Caco-2 (cell line): Measurements from ENCODE around the gene SLC7A14. TPM values are rescaled to one million over a fixed set of nuclear protein-coding genes. Genes with fewer than 3 reads are reported as not detected.

ENCODE experiments used
- BruUV-seq: library from RNA; stranded (reverse); fragments of 400-500 nt; replicated peaks from 2 replicates; lab custom pipeline; 2021; lab: Mats Ljungman, UMichigan
- CTCF ChIA-PET: fragments of 300-600 bp; sonication (Branson Sonifier 250); formaldehyde crosslinking; loops from one replicate; lab custom pipeline; 2022; ENCODE audit warnings: antibody characterized with exemption; lab: Charles Lee
- POLR2A ChIA-PET: fragments of 300-600 bp; sonication (Branson Sonifier 250); formaldehyde crosslinking; loops from one replicate; lab custom pipeline; 2022; ENCODE audit warnings: antibody characterized with exemption; lab: Charles Lee
- DNase-seq, 2 experiments: peaks; one replicate each; pipeline versions ENCODE4 v3.0.0 to v3.0.0-alpha.2; 2020 to 2022
- H3K27me3 ChIP-seq: replicated peaks from 2 replicates; pipeline ENCODE4 v1.6.0; 2011; ENCODE audit warnings: low read length; ENCODE audit not compliant: control insufficient read depth, insufficient read depth
- H3K36me3 ChIP-seq: 2 replicates; pipeline ENCODE4 v1.5.1; 2011; ENCODE audit warnings: low read length; ENCODE audit not compliant: control insufficient read depth, insufficient read depth
- H3K4me1 ChIP-seq: fragments of 250-450 bp; sonication (Bioruptor Pico); 2 replicates; pipeline ENCODE4 v1.5.1; 2020; ENCODE audit warnings: mild to moderate bottlenecking
- H3K4me3 ChIP-seq: 2 replicates; pipeline ENCODE4 v1.5.1; 2011; ENCODE audit warnings: low read depth, mild to moderate bottlenecking, control low read depth, low read length
- H3K9me3 ChIP-seq: fragments of 250-450 bp; sonication (Bioruptor Pico); 2 replicates; pipeline ENCODE4 v1.5.1; 2020; ENCODE audit warnings: mild to moderate bottlenecking, moderate library complexity
- H3K27ac Mint-ChIP-seq: one replicate; pipeline ENCODE4 v1.8.0; 2022; ENCODE audit warnings: mixed read lengths; ENCODE audit not compliant: unreplicated experiment
- H3K27me3 Mint-ChIP-seq: one replicate; pipeline ENCODE4 v1.8.0; 2022; ENCODE audit warnings: mixed read lengths; ENCODE audit not compliant: insufficient read depth, unreplicated experiment
- H3K36me3 Mint-ChIP-seq: one replicate; pipeline ENCODE4 v1.8.0; 2022; ENCODE audit warnings: mild to moderate bottlenecking, mixed read lengths; ENCODE audit not compliant: insufficient read depth, unreplicated experiment
- H3K4me1 Mint-ChIP-seq: one replicate; pipeline ENCODE4 v1.8.0; 2022; ENCODE audit warnings: low read depth, mixed read lengths; ENCODE audit not compliant: unreplicated experiment
- H3K4me3 Mint-ChIP-seq: one replicate; pipeline ENCODE4 v1.8.0; 2022; ENCODE audit warnings: mild to moderate bottlenecking, moderate library complexity, mixed read lengths; ENCODE audit not compliant: unreplicated experiment
- H3K9me3 Mint-ChIP-seq: one replicate; pipeline ENCODE4 v1.8.0; 2022; ENCODE audit warnings: mixed read lengths; ENCODE audit not compliant: unreplicated experiment
- CTCF ChIP-seq, 2 experiments: fragments of 200-600 bp in 1 of 2; IDR thresholded peaks; 1 replicate in 1 of 2; 2 replicates in 1 of 2; pipeline versions ENCODE4 v1.5.1 to v1.8.0; 2011 to 2022; ENCODE audit warnings: antibody characterized with exemption in 1 of 2, control low read depth in 1 of 2, inconsistent platforms in 1 of 2, low read depth in 1 of 2, low read length in 1 of 2, mild to moderate bottlenecking in 1 of 2, moderate library complexity in 1 of 2; ENCODE audit not compliant: insufficient read depth in 1 of 2, severe bottlenecking in 1 of 2, unreplicated experiment in 1 of 2
- intact Hi-C: fragments of 100-400 bp; cut with micrococcal nuclease; formaldehyde crosslinking; loops from one replicate; pipeline ENCODE4 v1.10.0; 2022; ENCODE audit not compliant: unreplicated experiment
- total RNA-seq: library from RNA; stranded (reverse); gene quantifications from 2 replicates; pipeline ENCODE4 v1.2.3, GENCODE V29; 2022

The SLC7A14 gene
- total RNA-seq, 1 experiment from 2014 or later, result not detected

GRCh38 chr3:170599091-170599490 is 13.2 kb upstream of the SLC7A14 start:
- Mint-ChIP-seq H3K4me3 (no peak overlapping the region), H3K36me3 (no peaks in the 10 kb centered on the region), H3K9me3 (no peaks in the 10 kb centered on the region), H3K27ac (no peak overlapping the region), H3K27me3 (peaks cover 4% of the 10 kb centered on the region), H3K4me1 (peaks cover 5% of the 10 kb centered on the region)
- no peak for TF ChIP-seq CTCF (IDR thresholded peaks at IDR 0.05; ENCODE audit: insufficient read depth in 1 of 2, low read depth in 1 of 2, low read length in 1 of 2, severe bottlenecking in 1 of 2, unreplicated experiment in 1 of 2)
- ChIA-PET POLR2A (no interaction called here), CTCF (no interaction called here)
- Histone ChIP-seq H3K27me3 (no peaks in the 10 kb centered on the region), H3K36me3 (no peaks in the 10 kb centered on the region), H3K4me1 (peaks cover 22% of the 10 kb centered on the region), H3K4me3 (no peak overlapping the region), H3K9me3 (no peaks in the 10 kb centered on the region)
- BruUV-seq, result no TSS peak
- DNase-seq, result no peak
- intact Hi-C loops, result no loop called here

GRCh38 chr3:170598091-170598502 is 12.2 kb upstream of the SLC7A14 start:
- Histone ChIP-seq H3K27me3 (no peaks in the 10 kb centered on the region), H3K9me3 (no peaks in the 10 kb centered on the region), H3K36me3 (no peaks in the 10 kb centered on the region), H3K4me1 (peaks cover 22% of the 10 kb centered on the region), H3K4me3 (no peak overlapping the region)
- Mint-ChIP-seq H3K4me3 (no peak overlapping the region), H3K4me1 (peaks cover 5% of the 10 kb centered on the region), H3K27me3 (no peaks in the 10 kb centered on the region), H3K36me3 (no peaks in the 10 kb centered on the region), H3K9me3 (no peaks in the 10 kb centered on the region), H3K27ac (no peak overlapping the region)
- ChIA-PET CTCF (interaction anchor here (0.6 kb wide), 1 partner anchor 214 kb away, joined by 3 read pairs; no protein-coding TSS in a partner anchor), POLR2A (no interaction called here)
- DNase-seq, result peak in 1 of 2 experiments; percentile 25
- intact Hi-C loops, result no loop called here
- no peak for TF ChIP-seq CTCF (IDR thresholded peaks at IDR 0.05; ENCODE audit: insufficient read depth in 1 of 2, low read depth in 1 of 2, low read length in 1 of 2, severe bottlenecking in 1 of 2, unreplicated experiment in 1 of 2)
- BruUV-seq, result no TSS peak

DNA sequence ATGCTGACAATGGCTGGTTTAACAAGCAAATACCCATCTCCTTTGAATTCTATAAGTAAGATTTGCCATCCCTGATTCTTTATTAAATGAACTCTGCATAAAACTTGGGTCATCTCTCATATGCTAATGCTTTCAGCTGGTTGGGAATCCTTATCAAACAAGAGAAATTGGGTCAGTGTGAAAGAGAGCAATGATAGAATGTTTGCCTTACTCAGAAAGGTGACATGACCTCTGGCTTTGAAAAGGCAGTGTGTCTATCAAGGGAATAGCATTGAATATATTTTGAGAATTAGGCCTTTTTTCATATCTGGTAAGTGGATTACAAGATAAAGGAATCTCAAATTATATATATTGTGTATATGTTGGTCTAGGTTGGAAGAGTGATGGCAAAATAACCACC is 8.7 kb upstream of the SLC7A14 start:
- H3K4me1 ChIP-seq, result peaks cover 16% of the 10 kb centered on the region
- BruUV-seq, result no TSS peak
- intact Hi-C loops, result no loop called here
- Mint-ChIP-seq H3K9me3 (no peaks in the 10 kb centered on the region), H3K27me3 (no peaks in the 10 kb centered on the region), H3K27ac (no peak overlapping the region), H3K4me3 (no peak overlapping the region), H3K36me3 (no peaks in the 10 kb centered on the region), H3K4me1 (no peaks in the 10 kb centered on the region)
- H3K27me3 ChIP-seq, result no peaks in the 10 kb centered on the region
- no peak overlapping the region for H3K4me3 ChIP-seq
- DNase-seq, result no peak
- no peaks in the 10 kb centered on the region for H3K36me3 ChIP-seq
- ChIA-PET POLR2A (no interaction called here), CTCF (no interaction called here)
- no peaks in the 10 kb centered on the region for H3K9me3 ChIP-seq
- no peak for TF ChIP-seq CTCF (IDR thresholded peaks at IDR 0.05; ENCODE audit: insufficient read depth in 1 of 2, low read depth in 1 of 2, low read length in 1 of 2, severe bottlenecking in 1 of 2, unreplicated experiment in 1 of 2)
